ENCODE measurements around the gene JUND. TPM values are rescaled to one million over a fixed set of nuclear protein-coding genes. Genes with fewer than 3 reads are reported as not detected.

JUND gene
- polyA plus RNA-seq, 3 donors: 22.5 to 1,792 (median 86.9) TPM

DNA sequence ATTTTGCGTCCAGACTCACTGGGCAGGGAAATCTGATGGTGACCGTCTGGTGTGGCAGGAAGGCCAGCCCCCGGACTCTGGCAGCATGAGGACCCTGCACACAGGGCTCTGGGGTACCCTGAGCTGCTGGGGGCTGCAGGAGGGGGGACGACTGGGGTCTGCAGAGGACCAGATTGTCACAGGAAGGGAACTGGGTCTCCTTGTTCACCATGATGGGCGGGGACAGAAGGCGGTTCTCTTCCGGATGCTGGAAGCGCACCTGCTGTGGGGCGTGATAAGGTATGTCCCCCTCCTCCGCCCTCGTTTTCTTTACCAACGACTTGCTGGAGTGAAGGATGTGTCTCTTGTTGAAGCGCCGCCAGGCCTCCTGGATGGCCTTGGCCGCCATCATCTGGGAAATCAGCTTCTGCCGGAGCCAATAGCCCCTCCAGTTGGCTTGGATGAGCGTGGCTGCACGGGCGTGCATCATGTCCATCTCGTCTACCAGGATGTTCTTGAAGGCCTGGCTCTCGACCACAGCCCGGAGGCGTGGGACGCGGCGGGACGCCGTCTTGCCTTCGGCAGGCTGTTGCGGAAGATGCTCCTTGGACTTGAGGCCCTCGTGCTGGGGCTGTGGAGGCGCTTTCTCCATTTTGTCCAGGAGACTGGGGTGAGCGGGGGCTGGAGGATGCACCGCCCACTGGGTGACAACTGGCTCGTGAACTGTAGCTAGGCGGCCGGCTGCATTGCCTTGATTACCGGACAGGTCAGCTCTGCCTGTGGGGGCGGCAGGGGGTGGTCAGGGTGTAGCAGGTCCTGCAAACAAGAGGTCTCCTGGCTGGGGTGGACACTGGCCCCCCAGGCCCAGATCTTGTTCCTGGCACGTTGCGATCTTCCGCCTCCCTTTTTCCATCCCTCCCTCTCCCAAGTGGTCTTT, 14.4 kb downstream of the JUND start:
- TF ChIP-seq, protein P1, sequence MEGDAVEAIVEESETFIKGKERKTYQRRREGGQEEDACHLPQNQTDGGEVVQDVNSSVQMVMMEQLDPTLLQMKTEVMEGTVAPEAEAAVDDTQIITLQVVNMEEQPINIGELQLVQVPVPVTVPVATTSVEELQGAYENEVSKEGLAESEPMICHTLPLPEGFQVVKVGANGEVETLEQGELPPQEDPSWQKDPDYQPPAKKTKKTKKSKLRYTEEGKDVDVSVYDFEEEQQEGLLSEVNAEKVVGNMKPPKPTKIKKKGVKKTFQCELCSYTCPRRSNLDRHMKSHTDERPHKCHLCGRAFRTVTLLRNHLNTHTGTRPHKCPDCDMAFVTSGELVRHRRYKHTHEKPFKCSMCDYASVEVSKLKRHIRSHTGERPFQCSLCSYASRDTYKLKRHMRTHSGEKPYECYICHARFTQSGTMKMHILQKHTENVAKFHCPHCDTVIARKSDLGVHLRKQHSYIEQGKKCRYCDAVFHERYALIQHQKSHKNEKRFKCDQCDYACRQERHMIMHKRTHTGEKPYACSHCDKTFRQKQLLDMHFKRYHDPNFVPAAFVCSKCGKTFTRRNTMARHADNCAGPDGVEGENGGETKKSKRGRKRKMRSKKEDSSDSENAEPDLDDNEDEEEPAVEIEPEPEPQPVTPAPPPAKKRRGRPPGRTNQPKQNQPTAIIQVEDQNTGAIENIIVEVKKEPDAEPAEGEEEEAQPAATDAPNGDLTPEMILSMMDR (IDR thresholded peaks at IDR 0.05): no peak
- no peak overlapping the region for H3K4me3 Mint-ChIP-seq
- Histone ChIP-seq H3K79me2 (ENCODE audit: insufficient read depth, low read length) (no peaks in the 10 kb centered on the region), H3K9me3 (replicated peaks in 1 of 2; ENCODE audit: control insufficient read depth in 1 of 2, insufficient read depth in 1 of 2, low read length in 2 of 2) (no peaks in the 10 kb centered on the region), H4K20me1 (ENCODE audit: insufficient read depth, low read length) (peaks cover 34% of the 10 kb centered on the region), H3K4me2 (replicated peaks; ENCODE audit: extremely low read depth, low read length, poor library complexity, severe bottlenecking) (no peak overlapping the region), H3K4me1 (ENCODE audit: control insufficient read depth in 1 of 2, insufficient read depth in 2 of 2, low read length in 2 of 2) (peaks cover 7 to 8% of the 10 kb centered on the region in 2 donors), H3K9ac (ENCODE audit: insufficient read depth, low read length, poor library complexity, severe bottlenecking) (no peak overlapping the region), H3K27me3 (ENCODE audit: control insufficient read depth in 2 of 2, insufficient read depth in 2 of 2, low read length in 2 of 2) (no peaks in the 10 kb centered on the region), H2AFZ (ENCODE audit: insufficient read depth, low read depth, low read length, poor library complexity, severe bottlenecking) (no peak overlapping the region), H3K4me3 (replicated peaks in 1 of 3; ENCODE audit: low read depth in 2 of 3, low read length in 3 of 3) (no peak overlapping the region), H3K27ac (ENCODE audit: low read depth in 1 of 2, low read length in 2 of 2) (no peak overlapping the region), H3K36me3 (replicated peaks in 1 of 2; ENCODE audit: control insufficient read depth in 1 of 2, insufficient read depth in 2 of 2, low read length in 2 of 2) (peaks cover 5 to 24% of the 10 kb centered on the region in 2 donors)
- peaks cover 0 to under 1% (median under 1%) of the 10 kb centered on the region in 3 donors for H3K27me3 Mint-ChIP-seq (ENCODE audit: low read depth in 3 of 3)
- H3K4me1 Mint-ChIP-seq: peaks cover 10% of the 10 kb centered on the region
- intact Hi-C loops (cut with micrococcal nuclease): no loop called here
- H3K27ac Mint-ChIP-seq: no peak overlapping the region
- H3K9me3 Mint-ChIP-seq: no peaks in the 10 kb centered on the region
- peaks cover 25 to 27% of the 10 kb centered on the region in 2 donors for H3K36me3 Mint-ChIP-seq
- WGBS (ENCODE audit: insufficient coverage): 96% methylated on average over 37 of the region's 42 CpGs
- DNase-seq: no peak

DNA sequence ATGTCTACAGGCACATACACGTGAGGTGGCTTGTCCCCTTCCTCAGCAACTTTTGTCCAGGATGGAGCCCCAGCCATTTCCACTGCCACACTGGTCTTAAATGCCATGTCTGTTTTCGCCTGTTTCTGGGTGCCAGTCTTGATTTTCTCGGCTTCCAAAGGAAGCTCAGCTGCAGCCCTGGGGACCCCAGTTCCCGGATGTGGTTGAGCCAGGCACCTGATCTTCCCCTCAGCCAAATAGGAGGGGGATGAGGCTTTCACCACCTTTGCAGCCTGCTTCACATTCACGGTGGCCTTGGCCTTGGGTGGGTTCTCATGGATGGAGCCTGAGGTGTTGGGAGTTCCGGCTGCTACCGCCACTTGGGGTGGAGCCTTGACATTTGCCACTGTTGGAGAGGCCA, 15.8 kb downstream of the JUND start:
- Histone ChIP-seq H3K4me2 (replicated peaks; ENCODE audit: extremely low read depth, low read length, poor library complexity, severe bottlenecking) (no peak overlapping the region), H3K36me3 (replicated peaks in 1 of 2; ENCODE audit: control insufficient read depth in 1 of 2, insufficient read depth in 2 of 2, low read length in 2 of 2) (peaks cover 5 to 24% of the 10 kb centered on the region in 2 donors), H3K4me1 (ENCODE audit: control insufficient read depth in 1 of 2, insufficient read depth in 2 of 2, low read length in 2 of 2) (peaks cover 7 to 8% of the 10 kb centered on the region in 2 donors), H4K20me1 (ENCODE audit: insufficient read depth, low read length) (peaks cover 25% of the 10 kb centered on the region), H3K27me3 (ENCODE audit: control insufficient read depth in 2 of 2, insufficient read depth in 2 of 2, low read length in 2 of 2) (no peaks in the 10 kb centered on the region), H3K4me3 (replicated peaks in 1 of 3; ENCODE audit: low read depth in 2 of 3, low read length in 3 of 3) (no peak overlapping the region), H3K79me2 (ENCODE audit: insufficient read depth, low read length) (no peaks in the 10 kb centered on the region), H3K9me3 (replicated peaks in 1 of 2; ENCODE audit: control insufficient read depth in 1 of 2, insufficient read depth in 1 of 2, low read length in 2 of 2) (no peaks in the 10 kb centered on the region), H3K27ac (ENCODE audit: low read depth in 1 of 2, low read length in 2 of 2) (no peak overlapping the region), H2AFZ (ENCODE audit: insufficient read depth, low read depth, low read length, poor library complexity, severe bottlenecking) (no peak overlapping the region), H3K9ac (ENCODE audit: insufficient read depth, low read length, poor library complexity, severe bottlenecking) (no peak overlapping the region)
- no peak overlapping the region for H3K4me3 Mint-ChIP-seq
- intact Hi-C loops (cut with micrococcal nuclease): no loop called here
- TF ChIP-seq, protein P1 (IDR thresholded peaks at IDR 0.05): no peak
- peaks cover 0 to 1% (median 0%) of the 10 kb centered on the region in 3 donors for H3K27me3 Mint-ChIP-seq (ENCODE audit: low read depth in 3 of 3)
- 84% methylated on average over 4 of the region's 7 CpGs for WGBS (ENCODE audit: insufficient coverage)
- H3K4me1 Mint-ChIP-seq: peaks cover 10% of the 10 kb centered on the region
- no peak for DNase-seq
- H3K9me3 Mint-ChIP-seq: no peaks in the 10 kb centered on the region
- H3K27ac Mint-ChIP-seq: peak overlapping the region in 1 of 7 donors; percentile 44
- H3K36me3 Mint-ChIP-seq: peaks cover 25 to 27% of the 10 kb centered on the region in 2 donors
